Mammary epithelial cell (primary cell): ENCODE data around the gene PTCH1.

Experiments
- EZH2 ChIP-seq: IDR thresholded peaks from 2 replicates; pipeline ENCODE4 v1.6.1; 2012; ENCODE audit warnings: low read length, inconsistent platforms, borderline replicate concordance
- TF ChIP-seq, protein P1 (sequence below), 2 donors: IDR thresholded peaks in 1 of 2; conservative IDR thresholded peaks in 1 of 2; 2 replicates each; pipeline ENCODE4 v1.5.1; 2011 to 2012; ENCODE audit warnings: inconsistent platforms in 2 of 2, low read length in 2 of 2, mild to moderate bottlenecking in 2 of 2, control low read depth in 1 of 2, low read depth in 1 of 2; ENCODE audit not compliant: insufficient read depth in 1 of 2; ENCODE audit errors: extremely low read depth in 1 of 2

DNA sequence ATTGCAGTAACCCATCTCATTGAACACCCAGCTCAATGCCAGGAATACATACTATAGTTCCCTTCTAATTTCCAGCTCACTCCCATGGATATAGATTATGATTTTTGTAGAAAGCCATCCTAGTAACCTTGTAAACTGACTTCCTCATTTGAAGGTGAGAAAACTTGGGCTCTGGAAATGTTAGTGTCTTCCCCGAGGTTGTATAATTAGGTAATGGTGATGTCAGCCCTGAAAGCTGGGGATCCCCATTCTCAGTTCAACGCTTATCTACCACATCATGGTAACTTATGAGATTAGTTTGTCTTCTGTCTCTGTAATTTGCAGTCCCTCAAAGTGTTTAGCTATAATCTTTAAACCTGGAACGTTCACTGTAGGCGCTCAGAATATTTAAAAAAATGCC, 34.6 kb upstream of the PTCH1 start:
- TF ChIP-seq, protein P1, sequence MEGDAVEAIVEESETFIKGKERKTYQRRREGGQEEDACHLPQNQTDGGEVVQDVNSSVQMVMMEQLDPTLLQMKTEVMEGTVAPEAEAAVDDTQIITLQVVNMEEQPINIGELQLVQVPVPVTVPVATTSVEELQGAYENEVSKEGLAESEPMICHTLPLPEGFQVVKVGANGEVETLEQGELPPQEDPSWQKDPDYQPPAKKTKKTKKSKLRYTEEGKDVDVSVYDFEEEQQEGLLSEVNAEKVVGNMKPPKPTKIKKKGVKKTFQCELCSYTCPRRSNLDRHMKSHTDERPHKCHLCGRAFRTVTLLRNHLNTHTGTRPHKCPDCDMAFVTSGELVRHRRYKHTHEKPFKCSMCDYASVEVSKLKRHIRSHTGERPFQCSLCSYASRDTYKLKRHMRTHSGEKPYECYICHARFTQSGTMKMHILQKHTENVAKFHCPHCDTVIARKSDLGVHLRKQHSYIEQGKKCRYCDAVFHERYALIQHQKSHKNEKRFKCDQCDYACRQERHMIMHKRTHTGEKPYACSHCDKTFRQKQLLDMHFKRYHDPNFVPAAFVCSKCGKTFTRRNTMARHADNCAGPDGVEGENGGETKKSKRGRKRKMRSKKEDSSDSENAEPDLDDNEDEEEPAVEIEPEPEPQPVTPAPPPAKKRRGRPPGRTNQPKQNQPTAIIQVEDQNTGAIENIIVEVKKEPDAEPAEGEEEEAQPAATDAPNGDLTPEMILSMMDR (conservative IDR thresholded peaks at IDR 0.05 in 1 of 2, IDR thresholded peaks at IDR 0.05 in 1 of 2; ENCODE audit: extremely low read depth in 1 of 2, insufficient read depth in 1 of 2, low read depth in 1 of 2, low read length in 2 of 2): no peak
- TF ChIP-seq EZH2: no peak
